Parathyroid adenoma (tissue), 2 donors: ENCODE measurements around the gene HSF2BP.

Experiments used
- H2AFZ ChIP-seq: fragments of 300-600 bp; sonication (generic); one replicate; pipeline ENCODE4 v1.7.0; 2017; ENCODE audit warnings: antibody characterized with exemption, mild to moderate bottlenecking
- H3K27ac ChIP-seq: fragments of 300-600 bp; sonication (generic); one replicate; pipeline ENCODE4 v1.7.0; 2017
- H3K27me3 ChIP-seq: fragments of 300-600 bp; sonication (generic); one replicate; pipeline ENCODE4 v1.7.0; 2017; ENCODE audit warnings: low read length; ENCODE audit not compliant: control insufficient read depth, insufficient read depth
- H3K36me3 ChIP-seq: fragments of 300-600 bp; sonication (generic); one replicate; pipeline ENCODE4 v1.7.0; 2017; ENCODE audit warnings: low read length; ENCODE audit not compliant: control insufficient read depth, insufficient read depth
- H3K4me1 ChIP-seq: fragments of 300-600 bp; sonication (generic); one replicate; pipeline ENCODE4 v1.7.0; 2017; ENCODE audit warnings: control low read depth
- H3K4me2 ChIP-seq: fragments of 300-600 bp; sonication (generic); one replicate; pipeline ENCODE4 v1.7.0; 2017; ENCODE audit warnings: low read length
- H3K4me3 ChIP-seq: fragments of 300-600 bp; sonication (generic); one replicate; pipeline ENCODE4 v1.7.0; 2017; ENCODE audit warnings: low read depth, low read length
- H3K79me2 ChIP-seq: fragments of 300-600 bp; sonication (generic); one replicate; pipeline ENCODE4 v1.7.0; 2017; ENCODE audit warnings: control low read depth
- H3K9ac ChIP-seq: fragments of 300-600 bp; sonication (generic); one replicate; pipeline ENCODE4 v1.7.0; 2017; ENCODE audit warnings: mild to moderate bottlenecking
- H3K9me3 ChIP-seq: fragments of 300-600 bp; sonication (generic); one replicate; pipeline ENCODE4 v1.7.0; 2017; ENCODE audit warnings: low read length; ENCODE audit not compliant: control insufficient read depth
- TF ChIP-seq, protein P1 (sequence below): fragments of 300-600 bp; sonication (generic); IDR thresholded peaks from one replicate; pipeline ENCODE4 v1.7.0; 2017; ENCODE audit warnings: antibody characterized with exemption, mild to moderate bottlenecking
- donor health status: primary hyperparathyroidism.

The HSF2BP gene

DNA sequence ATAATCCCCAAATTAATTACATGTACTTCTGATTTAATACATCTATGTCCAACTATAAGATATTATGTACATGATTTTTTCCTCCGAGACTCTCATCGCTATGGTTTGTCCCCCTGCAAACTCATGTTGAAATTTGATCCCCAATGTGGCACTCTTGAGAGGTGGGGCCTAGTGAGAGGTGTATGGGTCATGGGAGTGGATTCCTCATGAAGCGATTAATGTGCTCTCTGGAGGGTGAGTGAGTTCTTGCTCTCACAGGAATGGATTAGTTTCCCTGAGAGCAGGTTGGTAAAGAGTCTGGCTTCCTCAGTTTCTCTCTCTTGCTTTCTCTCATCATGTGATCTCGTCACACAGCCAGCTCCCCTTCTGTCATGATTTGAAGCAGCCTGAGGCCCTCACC is 16.1 kb downstream of the HSF2BP start:
- Histone ChIP-seq H3K27me3 (no peaks in the 10 kb centered on the region), H2AFZ (no peak overlapping the region), H3K36me3 (no peaks in the 10 kb centered on the region), H3K4me3 (no peak overlapping the region), H3K9ac (no peak overlapping the region), H3K27ac (no peak overlapping the region), H3K79me2 (no peaks in the 10 kb centered on the region), H3K4me1 (peaks cover 8% of the 10 kb centered on the region), H3K9me3 (no peaks in the 10 kb centered on the region), H3K4me2 (no peak overlapping the region)
- TF ChIP-seq, protein P1, sequence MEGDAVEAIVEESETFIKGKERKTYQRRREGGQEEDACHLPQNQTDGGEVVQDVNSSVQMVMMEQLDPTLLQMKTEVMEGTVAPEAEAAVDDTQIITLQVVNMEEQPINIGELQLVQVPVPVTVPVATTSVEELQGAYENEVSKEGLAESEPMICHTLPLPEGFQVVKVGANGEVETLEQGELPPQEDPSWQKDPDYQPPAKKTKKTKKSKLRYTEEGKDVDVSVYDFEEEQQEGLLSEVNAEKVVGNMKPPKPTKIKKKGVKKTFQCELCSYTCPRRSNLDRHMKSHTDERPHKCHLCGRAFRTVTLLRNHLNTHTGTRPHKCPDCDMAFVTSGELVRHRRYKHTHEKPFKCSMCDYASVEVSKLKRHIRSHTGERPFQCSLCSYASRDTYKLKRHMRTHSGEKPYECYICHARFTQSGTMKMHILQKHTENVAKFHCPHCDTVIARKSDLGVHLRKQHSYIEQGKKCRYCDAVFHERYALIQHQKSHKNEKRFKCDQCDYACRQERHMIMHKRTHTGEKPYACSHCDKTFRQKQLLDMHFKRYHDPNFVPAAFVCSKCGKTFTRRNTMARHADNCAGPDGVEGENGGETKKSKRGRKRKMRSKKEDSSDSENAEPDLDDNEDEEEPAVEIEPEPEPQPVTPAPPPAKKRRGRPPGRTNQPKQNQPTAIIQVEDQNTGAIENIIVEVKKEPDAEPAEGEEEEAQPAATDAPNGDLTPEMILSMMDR, result no peak

DNA sequence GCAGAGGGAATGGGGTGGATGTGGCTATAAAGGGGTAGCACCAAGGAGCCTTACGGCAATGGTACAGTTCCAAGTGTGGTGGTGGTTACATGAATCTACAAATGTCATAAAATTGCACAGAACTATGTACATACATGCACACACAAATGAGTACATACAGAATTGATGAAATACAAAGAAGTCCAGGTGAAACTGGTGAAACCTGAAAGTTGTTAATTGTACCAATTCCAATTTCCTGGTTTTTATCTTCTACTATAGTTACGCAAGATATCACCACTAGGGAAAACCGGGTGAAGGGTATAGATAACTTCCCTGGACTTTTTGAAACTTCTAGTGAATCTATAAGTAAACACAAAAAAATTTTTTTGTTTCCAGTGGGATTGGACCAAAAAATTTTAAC is 18.9 kb downstream of the HSF2BP start:
- Histone ChIP-seq H3K27ac (no peak overlapping the region), H3K36me3 (no peaks in the 10 kb centered on the region), H3K9ac (no peak overlapping the region), H3K4me2 (no peak overlapping the region), H3K4me3 (no peak overlapping the region), H3K27me3 (no peaks in the 10 kb centered on the region), H2AFZ (no peak overlapping the region), H3K9me3 (no peaks in the 10 kb centered on the region), H3K79me2 (no peaks in the 10 kb centered on the region), H3K4me1 (peaks cover 2% of the 10 kb centered on the region)
- TF ChIP-seq, protein P1, result no peak

DNA sequence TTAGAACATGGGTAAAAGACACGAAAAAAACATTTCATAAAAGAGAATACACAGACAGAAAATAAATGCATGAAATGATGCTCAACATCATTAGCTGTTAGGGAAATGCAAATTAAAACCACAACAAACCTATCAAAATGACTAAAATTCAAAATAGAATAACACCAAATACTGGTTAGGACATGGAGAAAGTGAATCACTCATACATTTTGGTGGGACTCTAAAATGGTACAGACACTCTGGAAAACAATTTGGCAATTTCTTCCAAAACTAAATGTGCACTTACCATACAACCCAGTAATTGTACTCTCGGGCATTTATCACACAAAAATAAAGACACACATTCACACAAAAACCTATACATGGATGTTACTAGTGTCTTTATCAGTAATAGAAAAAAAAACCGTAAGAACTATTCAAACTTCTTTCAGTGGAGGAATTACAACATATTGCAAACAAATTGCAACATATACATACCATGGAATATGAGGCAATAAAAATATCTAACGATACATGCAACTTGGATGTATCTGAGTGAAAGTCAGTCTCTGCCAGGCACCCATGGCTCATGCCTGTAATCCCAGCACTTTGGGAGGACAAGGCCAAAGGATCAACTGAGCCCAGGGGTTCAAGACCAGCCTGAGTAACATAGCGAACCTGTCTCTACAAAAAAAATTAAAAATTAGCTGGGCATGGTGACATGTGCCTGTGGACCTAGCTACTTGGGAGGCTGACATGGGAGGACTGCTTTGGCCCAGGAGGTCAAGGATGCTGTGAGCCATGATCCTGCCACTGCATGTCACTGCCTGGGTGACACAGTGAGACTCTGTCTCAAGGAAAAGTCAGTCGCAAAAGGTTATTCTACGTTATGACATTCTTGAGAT is 19.6 kb downstream of the HSF2BP start:
- Histone ChIP-seq H3K27me3 (no peaks in the 10 kb centered on the region), H3K27ac (no peak overlapping the region), H3K79me2 (no peaks in the 10 kb centered on the region), H3K4me1 (no peaks in the 10 kb centered on the region), H3K9ac (no peak overlapping the region), H3K36me3 (no peaks in the 10 kb centered on the region), H3K4me2 (no peak overlapping the region), H3K9me3 (no peaks in the 10 kb centered on the region), H3K4me3 (no peak overlapping the region), H2AFZ (no peak overlapping the region)
- TF ChIP-seq, protein P1, result no peak

DNA sequence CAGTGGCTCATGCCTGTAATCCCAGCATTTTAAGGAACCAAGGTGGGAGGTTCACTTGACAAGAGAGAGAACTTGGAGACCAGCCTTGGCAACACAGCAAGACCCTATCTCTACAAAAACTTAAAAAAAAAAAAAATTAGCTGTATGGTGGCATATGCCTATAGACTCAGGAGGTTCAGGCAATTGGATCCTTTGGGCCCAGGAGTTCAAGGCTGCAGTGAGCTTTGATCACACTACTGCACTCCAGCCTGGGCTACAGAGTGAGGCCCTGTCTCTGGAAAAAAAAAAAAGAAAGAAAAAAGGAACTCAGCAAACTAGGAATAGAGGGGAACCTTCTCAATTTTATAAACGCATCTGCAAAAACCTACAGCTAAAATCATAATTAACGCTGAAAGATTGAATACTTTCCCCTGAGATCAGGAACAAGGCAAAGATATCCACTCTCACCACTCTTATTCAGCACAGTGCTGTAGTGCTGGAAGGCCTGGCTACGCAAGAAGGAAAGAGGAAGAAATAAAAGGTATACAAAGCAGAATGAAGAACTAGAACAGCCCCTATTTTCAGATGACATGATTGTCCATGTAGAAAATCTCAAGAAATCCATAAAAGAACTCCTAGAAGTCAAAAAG is 21.6 kb downstream of the HSF2BP start:
- Histone ChIP-seq H3K27me3 (no peaks in the 10 kb centered on the region), H3K4me2 (no peak overlapping the region), H3K27ac (no peak overlapping the region), H3K36me3 (no peaks in the 10 kb centered on the region), H2AFZ (no peak overlapping the region), H3K4me1 (no peaks in the 10 kb centered on the region), H3K79me2 (no peaks in the 10 kb centered on the region), H3K9ac (no peak overlapping the region), H3K9me3 (no peaks in the 10 kb centered on the region), H3K4me3 (no peak overlapping the region)
- TF ChIP-seq, protein P1, result no peak
